Upper lobe of left lung (tissue), 6 donors: Measurements from ENCODE around the gene ENAM. TPM values are rescaled to one million over a fixed set of nuclear protein-coding genes. Genes with fewer than 3 reads are reported as not detected.
A peak's percentile ranks its signal among the peaks of the same experiment; 100 is the strongest.

Experiments used
- ATAC-seq, 2 donors: fragments of 200-7000 bp; cut with Tn5 transposase; one replicate each; pipeline ENCODE4 v1.9.1; 2022; ENCODE audit warnings: mild to moderate bottlenecking in 2 of 2, moderate library complexity in 2 of 2; ENCODE audit not compliant: low FRiP score in 2 of 2
- DNase-seq, 2 donors: peaks; one replicate each; pipeline ENCODE4 v3.0.0-alpha.2; 2019 to 2020
- H3K27ac ChIP-seq, 4 donors: fragments of 200-600 bp; sonication (generic); one replicate each; pipeline ENCODE4 v1.5.1; 2016 to 2019
- H3K27me3 ChIP-seq, 4 donors: fragments of 200-600 bp; sonication (generic); one replicate each; pipeline ENCODE4 v1.5.1; 2017 to 2019
- H3K36me3 ChIP-seq, 4 donors: fragments of 200-600 bp; sonication (generic); one replicate each; pipeline ENCODE4 v1.5.1; 2016 to 2019
- H3K4me1 ChIP-seq, 4 donors: fragments of 200-600 bp; sonication (generic); one replicate each; pipeline ENCODE4 v1.5.1; 2018 to 2019
- H3K4me3 ChIP-seq, 4 donors: fragments of 200-600 bp; sonication (generic); one replicate each; pipeline ENCODE4 v1.5.1; 2017 to 2019; ENCODE audit warnings: mild to moderate bottlenecking in 2 of 4, moderate library complexity in 1 of 4
- H3K9me3 ChIP-seq, 4 donors: fragments of 200-600 bp; sonication (generic); one replicate each; pipeline ENCODE4 v1.5.1; 2018 to 2019
- EP300 ChIP-seq, 4 donors: sonication (generic); formaldehyde crosslinking; IDR thresholded peaks; one replicate each; pipeline ENCODE4 v1.5.1; 2017; ENCODE audit warnings: antibody characterized with exemption in 4 of 4, control low read depth in 2 of 4
- POLR2A ChIP-seq, 4 donors: fragments of 450-650 bp; IDR thresholded peaks; one replicate each; pipeline ENCODE4 v1.5.1; 2016 to 2017; ENCODE audit warnings: antibody characterized with exemption in 4 of 4, mild to moderate bottlenecking in 2 of 4
- POLR2AphosphoS5 ChIP-seq, 2 donors: sonication (generic); formaldehyde crosslinking; IDR thresholded peaks; one replicate each; pipeline ENCODE4 v1.5.1; 2017; ENCODE audit warnings: antibody characterized with exemption in 2 of 2
- WGBS, 2 donors: methylation state at CpG; one replicate each; pipeline ENCODE4 v1.1.5; 2017 to 2018; 5-methylcytosine and 5-hydroxymethylcytosine counted together
- total RNA-seq, 6 donors: library from RNA; depleted of rRNA in 4 of 6; stranded (reverse); fragments of >200 nt in 4 of 6; gene quantifications; one replicate each; pipeline versions ENCODE4 v1.1.0 to v1.2.1, GENCODE V29; 2016 to 2021
- TF ChIP-seq, protein P1 (sequence below), 6 experiments: fragments of 450-650 bp in 4 of 6; fragments of 200-600 bp in 2 of 6; sonication (generic) in 2 of 6; IDR thresholded peaks; one replicate each; pipeline ENCODE4 v1.5.1; 2016 to 2019; ENCODE audit warnings: antibody characterized with exemption in 6 of 6
- donor health status: DM: no; HTN: no; CAD: no; lungs with moderate emphysema.
- donor health status: DM: no; HTN: yes; CAD: no; lungs with severe emphysema.

Gene ENAM
- total RNA-seq, 6 donors from 2014 or later, result 0.17 to 0.26 TPM; not detected in 4

DNA sequence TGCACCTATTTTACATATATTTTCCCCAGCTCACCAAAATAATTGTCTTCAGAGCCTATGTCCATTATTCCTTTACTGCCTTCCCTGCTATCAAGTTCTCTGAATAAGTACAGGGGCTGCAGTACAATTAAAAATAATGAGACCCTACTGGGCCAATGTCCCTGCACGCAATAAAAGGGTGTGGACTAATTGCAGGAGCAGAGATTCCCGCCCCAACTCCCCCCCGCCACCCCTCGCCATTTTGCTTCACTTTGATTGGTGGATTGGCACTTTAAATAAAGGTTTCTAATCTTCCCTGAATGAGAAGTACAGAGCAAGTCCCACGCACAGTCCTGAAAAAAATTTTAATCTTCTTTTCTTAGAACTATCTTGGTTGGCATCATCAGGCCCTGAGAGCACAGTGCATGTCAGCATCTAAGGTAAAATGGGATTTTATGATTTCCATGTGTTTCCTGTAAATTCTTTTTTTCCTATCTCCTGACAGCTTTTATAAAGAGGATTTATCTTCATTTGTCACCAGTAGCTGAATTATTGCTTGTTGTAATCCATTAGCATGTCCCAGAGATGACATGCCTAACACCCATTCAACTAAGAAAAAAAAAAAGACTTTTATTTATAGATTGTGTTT, 36.5 kb upstream of the ENAM start, which contains the start of gene AMBN:
TSS of gene AMBN (plus strand) at position 302 of the 628 bp plus-strand sequence. CDS start at position 405, 103 bp downstream.
- 82 to 86% methylated on average over 5 of the region's 5 CpGs for WGBS, 2 donors
- Histone ChIP-seq H3K27me3 (no peaks in the 10 kb centered on the region), H3K4me1 (no peaks in the 10 kb centered on the region), H3K4me3 (no peak within 1 kb of the TSS), H3K27ac (no peak within 1 kb of the TSS), H3K36me3 (no peaks in the 10 kb centered on the region), H3K9me3 (no peaks in the 10 kb centered on the region)
- TF ChIP-seq EP300 (IDR thresholded peaks at IDR 0.05), result no peak
- no peak for TF ChIP-seq POLR2A (IDR thresholded peaks at IDR 0.05)
- TF ChIP-seq POLR2AphosphoS5 (IDR thresholded peaks at IDR 0.05), result no peak
- TF ChIP-seq, protein P1, sequence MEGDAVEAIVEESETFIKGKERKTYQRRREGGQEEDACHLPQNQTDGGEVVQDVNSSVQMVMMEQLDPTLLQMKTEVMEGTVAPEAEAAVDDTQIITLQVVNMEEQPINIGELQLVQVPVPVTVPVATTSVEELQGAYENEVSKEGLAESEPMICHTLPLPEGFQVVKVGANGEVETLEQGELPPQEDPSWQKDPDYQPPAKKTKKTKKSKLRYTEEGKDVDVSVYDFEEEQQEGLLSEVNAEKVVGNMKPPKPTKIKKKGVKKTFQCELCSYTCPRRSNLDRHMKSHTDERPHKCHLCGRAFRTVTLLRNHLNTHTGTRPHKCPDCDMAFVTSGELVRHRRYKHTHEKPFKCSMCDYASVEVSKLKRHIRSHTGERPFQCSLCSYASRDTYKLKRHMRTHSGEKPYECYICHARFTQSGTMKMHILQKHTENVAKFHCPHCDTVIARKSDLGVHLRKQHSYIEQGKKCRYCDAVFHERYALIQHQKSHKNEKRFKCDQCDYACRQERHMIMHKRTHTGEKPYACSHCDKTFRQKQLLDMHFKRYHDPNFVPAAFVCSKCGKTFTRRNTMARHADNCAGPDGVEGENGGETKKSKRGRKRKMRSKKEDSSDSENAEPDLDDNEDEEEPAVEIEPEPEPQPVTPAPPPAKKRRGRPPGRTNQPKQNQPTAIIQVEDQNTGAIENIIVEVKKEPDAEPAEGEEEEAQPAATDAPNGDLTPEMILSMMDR (IDR thresholded peaks at IDR 0.05), result no peak
- DNase-seq, result no peak
- ATAC-seq, result no peak

DNA sequence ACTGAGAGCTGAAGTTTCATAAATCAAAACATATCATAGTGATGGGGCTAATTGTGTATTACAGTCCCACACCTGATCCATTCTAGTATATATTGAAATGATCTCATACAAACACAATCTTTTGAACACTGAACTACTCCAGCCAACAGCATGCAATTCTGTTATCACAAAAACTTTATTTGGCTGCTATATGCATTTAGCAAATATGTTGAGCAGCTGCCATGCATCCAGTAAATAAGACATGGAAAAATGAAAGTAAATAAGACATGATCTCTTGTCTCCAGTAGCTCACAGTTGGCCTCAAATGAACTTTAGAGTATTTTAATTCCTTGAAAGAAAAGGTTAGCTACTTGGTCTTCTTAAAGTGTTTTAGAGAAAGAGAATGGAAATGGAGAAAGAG, 34.3 kb upstream of the ENAM start:
- no peak for DNase-seq
- Histone ChIP-seq H3K9me3 (no peaks in the 10 kb centered on the region), H3K36me3 (no peaks in the 10 kb centered on the region), H3K27me3 (no peaks in the 10 kb centered on the region), H3K27ac (no peak overlapping the region), H3K4me3 (no peak overlapping the region), H3K4me1 (no peaks in the 10 kb centered on the region)
- TF ChIP-seq POLR2A (IDR thresholded peaks at IDR 0.05) (no peak), EP300 (IDR thresholded peaks at IDR 0.05) (no peak), POLR2AphosphoS5 (IDR thresholded peaks at IDR 0.05) (no peak)
- TF ChIP-seq, protein P1 (IDR thresholded peaks at IDR 0.05), result no peak
- no peak for ATAC-seq

DNA sequence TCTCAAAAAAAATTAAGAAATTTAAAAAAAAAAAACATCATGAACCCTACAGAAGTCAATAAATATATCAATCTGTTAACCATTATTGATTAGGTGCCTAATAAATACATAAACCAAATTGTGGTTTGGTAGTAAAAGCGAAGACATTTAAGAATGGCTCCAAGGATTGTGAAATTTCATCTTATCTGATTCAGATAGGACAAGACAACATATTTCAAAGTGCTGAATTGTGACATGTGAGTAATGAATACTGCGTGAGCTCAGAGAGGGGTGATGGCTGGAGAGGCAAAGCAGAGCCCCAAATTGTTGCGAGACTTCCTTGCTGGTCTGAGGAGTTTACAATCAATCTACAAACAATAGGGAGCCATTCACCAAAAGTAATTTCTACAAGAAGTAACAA, 28.2 kb upstream of the ENAM start:
- WGBS, 2 donors, result 66 to 82% methylated on average over 3 of the region's 3 CpGs
- Histone ChIP-seq H3K4me1 (no peaks in the 10 kb centered on the region), H3K4me3 (no peak overlapping the region), H3K9me3 (no peaks in the 10 kb centered on the region), H3K27me3 (no peaks in the 10 kb centered on the region), H3K36me3 (no peaks in the 10 kb centered on the region), H3K27ac (no peak overlapping the region)
- DNase-seq (no peak), ATAC-seq (no peak)
- TF ChIP-seq, protein P1 (IDR thresholded peaks at IDR 0.05), result no peak
- TF ChIP-seq EP300 (IDR thresholded peaks at IDR 0.05), result no peak
- TF ChIP-seq POLR2A (IDR thresholded peaks at IDR 0.05), result no peak
- TF ChIP-seq POLR2AphosphoS5 (IDR thresholded peaks at IDR 0.05), result no peak

DNA sequence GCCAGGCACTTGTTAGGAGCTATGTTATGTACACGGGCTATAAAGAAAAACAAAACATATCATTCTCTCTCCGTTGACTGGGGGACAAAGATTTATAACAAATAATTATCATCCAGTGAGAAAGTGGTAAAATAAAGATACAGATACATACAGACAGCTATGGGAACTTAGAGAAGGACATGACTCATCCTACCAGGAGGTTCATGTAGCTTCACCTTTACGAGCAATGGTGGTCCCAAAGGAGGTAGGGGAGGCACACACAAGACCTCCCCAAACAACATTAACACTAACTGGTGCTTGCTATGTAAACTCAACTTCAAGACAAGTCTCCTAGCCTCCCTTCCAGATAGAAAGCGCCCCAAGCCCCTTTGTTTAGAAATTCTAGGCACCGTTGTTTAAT, 27.6 kb upstream of the ENAM start:
- H3K9me3 ChIP-seq, result no peaks in the 10 kb centered on the region
- DNase-seq (no peak), ATAC-seq (no peak)
- 73 to 80% methylated on average over 5 of the region's 5 CpGs for WGBS, 2 donors
- H3K4me1 ChIP-seq, result no peaks in the 10 kb centered on the region
- TF ChIP-seq EP300 (IDR thresholded peaks at IDR 0.05), result no peak
- TF ChIP-seq, protein P1 (IDR thresholded peaks at IDR 0.05), result no peak
- TF ChIP-seq POLR2AphosphoS5 (IDR thresholded peaks at IDR 0.05), result no peak
- no peak for TF ChIP-seq POLR2A (IDR thresholded peaks at IDR 0.05)
- H3K4me3 ChIP-seq, result no peak overlapping the region
- no peak overlapping the region for H3K27ac ChIP-seq
- no peaks in the 10 kb centered on the region for H3K27me3 ChIP-seq
- no peaks in the 10 kb centered on the region for H3K36me3 ChIP-seq

DNA sequence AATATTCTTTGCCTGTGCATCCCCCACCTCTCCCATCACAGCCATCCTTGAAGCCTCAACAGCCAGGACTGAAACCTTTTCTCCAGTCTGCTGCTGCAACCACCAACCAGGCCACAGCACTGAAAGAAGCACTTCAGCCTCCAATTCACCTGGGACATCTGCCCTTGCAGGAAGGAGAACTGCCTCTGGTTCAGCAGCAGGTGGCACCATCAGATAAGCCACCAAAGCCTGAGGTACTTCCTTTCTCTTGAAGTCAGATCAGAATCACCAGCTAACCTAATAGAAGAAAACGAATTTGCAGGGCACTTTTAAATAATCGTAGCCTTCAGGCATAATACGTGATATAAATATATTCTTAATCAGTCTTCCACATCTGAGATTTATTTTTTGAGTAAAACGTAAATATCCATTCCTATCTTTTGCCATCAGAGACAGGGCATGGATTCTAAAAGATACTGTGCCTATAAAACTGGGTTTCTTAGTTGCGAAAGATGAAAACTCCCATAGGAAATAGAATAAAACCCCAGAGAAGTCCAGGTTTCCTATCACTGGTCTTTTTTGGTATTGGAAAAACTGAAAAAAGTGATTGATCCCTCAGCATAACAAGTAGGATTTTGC, 27.0 kb upstream of the ENAM start:
- Histone ChIP-seq H3K4me3 (no peak overlapping the region), H3K4me1 (no peaks in the 10 kb centered on the region), H3K27me3 (no peaks in the 10 kb centered on the region), H3K27ac (no peak overlapping the region), H3K9me3 (no peaks in the 10 kb centered on the region), H3K36me3 (no peaks in the 10 kb centered on the region)
- no peak for TF ChIP-seq POLR2A (IDR thresholded peaks at IDR 0.05)
- TF ChIP-seq, protein P1 (IDR thresholded peaks at IDR 0.05), result peak; percentile 53 to 74 (median 66)
- WGBS, 2 donors, result 30 to 34% methylated on average over 5 of the region's 5 CpGs
- ATAC-seq, result peak; percentile 77 to 83
- DNase-seq, result peak in 1 of 2 donors; percentile 63
